GM12864 (cell line): Measurements from ENCODE around the gene RNF144B.

Source experiments
- DNase-seq: peaks from one replicate; pipeline ENCODE4 v3.0.0-alpha.2; 2011; ENCODE audit warnings: low read depth
- H3K4me3 ChIP-seq: 2 replicates; pipeline ENCODE4 v1.5.1; 2011; ENCODE audit warnings: mild to moderate bottlenecking, low read depth, low read length, control low read depth
- CTCF ChIP-seq: IDR thresholded peaks from 2 replicates; pipeline ENCODE4 v1.5.1; 2011; ENCODE audit warnings: low read depth, mild to moderate bottlenecking, moderate library complexity, low read length, control low read depth, inconsistent platforms; ENCODE audit errors: missing control alignments

RNF144B gene

DNA sequence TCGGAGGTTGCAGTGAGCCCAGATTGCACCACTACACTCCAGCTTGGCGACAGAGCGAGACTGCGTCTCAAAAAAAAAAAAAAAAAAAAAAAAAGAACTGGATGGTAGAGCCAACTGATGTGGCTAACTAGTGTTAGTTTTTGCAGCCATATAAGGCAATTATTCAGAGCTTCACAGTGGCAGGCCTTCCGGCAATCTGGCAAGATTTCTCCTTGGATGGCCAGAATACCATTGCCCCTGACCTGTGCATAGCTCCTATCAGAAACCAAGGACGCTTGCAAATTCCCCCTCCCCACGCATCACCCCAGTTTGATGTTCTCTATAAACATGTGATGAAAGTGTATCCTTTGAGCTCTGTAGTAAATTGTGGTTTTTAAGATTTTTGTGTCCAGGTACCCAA, 127.0 kb downstream of the RNF144B start:
- no peak overlapping the region for H3K4me3 ChIP-seq
- DNase-seq = no peak
- TF ChIP-seq CTCF = no peak

- no peak for TF ChIP-seq CTCF
Observed at GRCh38 chr6:18515767-18516166, 128.6 kb downstream of the RNF144B start.

More at GRCh38 chr6:18515767-18516166, 128.6 kb downstream of the RNF144B start:
- no peak overlapping the region for H3K4me3 ChIP-seq
- DNase-seq = no peak
